GM21515 (cell line): Measurements from ENCODE around the gene PCSK4.
"Not testable (repeated sequence)": the region's sequence is repeated elsewhere in the genome, so short reads cannot be mapped to it uniquely, and the experiment has no call there.

Experiments
- ATAC-seq: cut with Tn5 transposase; IDR thresholded peaks from one replicate; pipeline ENCODE4 v1.9.1; 2021; ENCODE audit not compliant: unreplicated experiment

PCSK4 gene

DNA sequence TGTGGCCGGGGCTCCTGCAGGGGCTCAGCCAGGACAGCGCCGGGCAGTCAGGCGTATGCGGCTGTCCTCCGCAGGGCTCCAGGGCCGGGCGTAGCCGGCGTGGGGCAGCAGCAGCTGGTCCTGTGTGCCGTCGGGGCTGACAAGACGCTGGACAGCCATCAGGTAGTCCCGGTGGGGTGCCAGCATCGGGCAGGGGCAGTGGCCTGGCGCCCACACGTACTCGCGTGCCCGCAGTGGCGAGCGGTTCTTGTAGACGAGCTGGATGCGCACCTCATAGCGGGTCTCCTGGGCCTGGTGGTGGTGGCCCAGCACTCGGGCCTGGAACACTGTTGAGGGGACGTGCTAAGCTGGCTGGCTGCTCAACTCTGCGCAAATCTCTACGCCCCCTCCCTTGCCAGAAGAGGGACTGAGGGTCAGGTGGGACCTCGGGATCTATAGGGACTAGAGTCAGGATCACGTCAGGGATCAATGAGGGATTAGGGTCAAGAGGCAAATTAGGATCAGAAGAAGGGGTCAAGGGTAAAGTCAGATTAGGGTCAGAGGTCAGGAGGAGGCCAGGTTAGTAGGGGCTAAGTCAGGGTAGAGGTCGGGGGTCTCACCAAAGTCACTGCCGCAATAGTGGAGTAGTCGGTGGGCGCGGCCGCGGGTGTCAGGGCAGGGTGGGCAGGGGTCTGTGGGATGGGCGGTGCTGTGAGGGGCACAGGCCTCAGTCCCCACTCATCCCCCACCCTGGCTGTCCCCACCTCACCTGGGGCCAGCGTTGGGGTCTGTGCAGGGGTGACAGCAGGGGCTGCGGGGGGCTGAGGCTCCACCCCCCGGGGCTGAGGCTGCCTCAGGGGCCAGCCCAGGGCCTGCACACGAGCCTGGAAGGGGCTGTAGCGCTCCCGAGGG, 16.1 kb upstream of the PCSK4 start:
- no peak for ATAC-seq

DNA sequence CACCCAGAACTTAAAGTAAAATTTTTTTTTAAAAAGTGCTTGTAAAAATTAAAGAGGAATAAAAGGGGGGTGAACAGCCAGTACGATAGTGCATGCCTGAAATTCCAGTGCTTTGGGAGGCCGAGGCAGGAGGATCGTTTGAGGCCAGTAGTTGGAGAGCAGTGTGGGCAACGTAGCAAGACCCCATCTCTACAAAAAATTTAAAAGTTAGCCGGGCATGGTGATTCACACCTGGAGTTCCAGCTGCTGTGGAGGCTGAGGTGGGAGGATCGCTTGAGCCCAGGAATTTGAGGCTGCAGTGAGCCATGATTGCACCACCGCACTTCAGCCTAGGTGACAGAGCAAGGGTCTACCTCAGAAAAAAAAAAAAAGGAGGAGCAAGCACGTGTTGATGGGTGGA, 14.9 kb upstream of the PCSK4 start:
- ATAC-seq: no peak

DNA sequence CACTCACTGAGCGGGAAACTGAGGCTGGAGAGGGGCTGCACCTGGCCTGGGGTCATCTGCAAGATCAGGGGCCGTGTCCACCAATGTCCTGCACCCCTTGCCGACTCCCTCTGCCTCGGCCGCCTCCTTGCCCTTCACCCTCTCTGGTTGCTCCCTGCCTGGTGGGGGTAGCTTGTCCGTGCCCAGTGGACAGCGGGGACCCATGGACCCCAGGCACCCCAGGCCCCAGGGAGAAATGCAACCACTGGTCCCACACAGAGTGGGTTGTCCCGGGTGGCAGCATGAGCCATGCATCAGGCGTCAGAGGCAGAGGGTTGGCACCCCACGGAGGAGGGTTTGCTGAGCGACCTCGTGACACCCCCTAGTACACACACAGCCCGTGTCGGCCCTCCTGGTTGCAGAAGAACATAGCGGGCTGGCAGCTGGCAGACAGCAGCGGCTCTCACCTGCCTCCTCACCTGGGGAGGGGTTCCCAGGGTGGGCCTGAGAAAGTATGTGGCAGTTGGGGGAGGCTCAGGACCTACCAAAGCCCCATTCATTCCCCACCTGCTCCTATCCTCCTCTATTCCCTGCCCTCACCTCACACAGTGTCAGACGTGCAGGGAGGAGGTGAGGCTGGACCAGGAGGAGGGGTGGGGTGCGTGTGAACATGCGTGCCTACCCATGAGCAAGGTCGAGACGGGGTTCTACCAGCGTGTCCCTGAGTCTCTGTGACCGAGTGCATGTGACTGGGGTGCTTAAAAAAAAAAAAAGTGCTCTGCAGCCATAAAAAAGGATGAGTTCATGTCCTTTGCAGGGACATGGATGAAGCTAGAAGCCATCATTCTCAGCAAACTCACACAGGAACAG, 14.0 kb upstream of the PCSK4 start:
- no peak for ATAC-seq

DNA sequence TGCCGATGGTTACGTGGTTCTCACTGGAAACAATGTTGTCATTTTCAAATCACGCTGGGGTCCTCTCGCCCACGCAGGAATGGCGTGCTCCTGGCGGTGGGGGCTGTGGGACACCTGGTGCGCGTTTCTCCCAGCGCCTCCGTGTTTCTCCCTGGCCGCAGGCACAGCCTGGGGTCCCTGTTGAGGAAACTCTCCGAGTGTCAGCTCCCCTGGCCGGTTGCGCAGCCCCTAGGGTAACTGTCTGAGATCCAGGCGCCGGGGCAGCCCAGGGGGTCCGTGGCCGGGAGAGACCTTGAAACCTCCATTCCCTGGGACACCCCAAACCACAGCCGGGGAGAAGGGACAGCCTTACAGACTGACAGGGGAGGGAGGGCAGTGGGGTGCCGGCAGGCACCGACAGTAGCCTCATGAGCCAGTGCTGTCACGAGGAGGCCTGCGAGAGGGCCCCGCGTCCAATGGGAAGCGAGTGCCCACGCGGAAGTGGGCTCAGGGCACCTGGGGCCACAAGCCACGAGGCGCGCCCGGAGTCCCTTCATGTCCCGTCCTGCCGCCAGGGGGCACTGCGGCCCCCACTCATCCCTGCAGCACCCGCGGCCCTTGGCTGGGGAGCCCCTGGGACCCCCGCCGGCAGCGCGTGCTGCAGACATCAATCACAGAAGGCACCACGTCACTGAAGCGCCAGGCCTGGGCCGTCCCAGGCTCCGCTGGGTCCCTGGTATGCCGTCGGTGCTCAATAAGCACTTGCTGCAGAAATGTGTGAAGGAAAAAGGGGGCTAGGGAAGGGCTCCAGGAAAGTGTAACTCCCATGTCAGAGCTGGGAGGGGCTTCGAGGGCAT, 13.2 kb upstream of the PCSK4 start:
- no peak for ATAC-seq

DNA sequence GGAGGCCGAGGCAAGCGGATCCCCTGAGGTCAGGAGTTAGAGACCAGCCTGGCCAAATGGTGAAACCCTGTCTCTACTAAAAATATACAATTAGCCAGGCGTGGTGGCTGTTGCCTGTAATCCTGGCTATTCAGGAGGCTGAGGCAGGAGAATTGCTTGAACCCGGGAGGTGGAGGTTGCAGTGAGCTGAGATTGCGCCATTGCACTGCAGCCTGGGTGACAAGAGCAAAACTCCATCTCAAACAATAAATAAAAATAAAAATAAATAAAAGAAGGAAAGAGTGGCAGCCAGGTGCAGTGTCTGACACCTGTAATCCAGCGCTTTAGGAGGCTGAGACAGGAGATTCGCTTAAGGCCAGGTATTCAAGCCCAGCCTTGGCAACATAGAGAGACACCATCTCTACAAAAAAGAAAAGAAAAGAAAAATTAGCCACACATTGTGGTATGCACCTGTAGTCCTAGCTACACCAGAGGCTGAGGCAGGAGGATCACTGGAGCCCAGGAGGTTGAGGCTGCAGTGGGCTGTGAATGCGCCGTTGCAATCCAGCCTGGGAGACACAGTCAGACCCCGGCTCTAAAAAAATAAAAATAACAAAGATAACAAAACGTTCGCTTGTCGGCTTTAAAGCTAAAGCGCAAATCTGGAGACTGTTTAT, 12.4 kb upstream of the PCSK4 start:
- ATAC-seq: no peak

DNA sequence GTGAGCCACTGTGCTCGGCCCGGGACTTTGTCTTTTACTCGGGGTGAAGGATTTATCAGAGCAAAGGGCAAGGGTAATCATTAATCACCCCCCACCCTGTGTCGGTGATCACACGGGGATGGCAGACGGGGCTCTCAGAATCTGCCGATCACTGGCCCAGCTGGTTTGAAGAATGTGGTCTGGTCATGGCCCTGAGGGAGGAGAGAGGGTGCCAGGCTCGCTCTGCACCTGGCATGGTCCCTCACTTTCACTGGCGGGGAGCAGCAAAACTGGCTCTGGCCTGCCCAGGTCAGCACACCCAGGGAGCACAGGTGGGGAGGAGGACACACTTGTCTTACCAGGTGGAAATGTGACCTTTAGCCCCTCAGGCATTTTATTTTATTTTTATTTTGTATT, 11.0 kb upstream of the PCSK4 start:
- ATAC-seq: no peak

DNA sequence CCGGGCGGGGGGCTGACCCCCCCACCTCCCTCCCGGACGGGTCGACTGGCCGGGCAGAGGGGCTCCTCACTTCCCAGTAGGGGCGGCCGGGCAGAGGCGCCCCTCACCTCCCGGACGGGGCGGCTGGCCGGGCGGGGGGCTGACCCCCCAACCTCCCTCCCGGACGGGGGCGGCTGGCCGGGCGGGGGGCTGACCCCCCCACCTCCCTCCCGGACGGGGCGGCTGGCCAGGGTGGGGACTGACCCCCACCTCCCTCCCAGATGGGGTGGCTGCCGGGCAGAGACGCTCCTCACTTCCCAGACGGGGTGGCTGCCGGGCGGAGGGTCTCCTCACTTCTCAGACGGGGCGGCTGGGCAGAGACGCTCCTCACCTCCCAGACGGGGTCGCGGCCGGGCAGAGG, 9.1 kb upstream of the PCSK4 start:
- not testable (repeated sequence) for ATAC-seq

DNA sequence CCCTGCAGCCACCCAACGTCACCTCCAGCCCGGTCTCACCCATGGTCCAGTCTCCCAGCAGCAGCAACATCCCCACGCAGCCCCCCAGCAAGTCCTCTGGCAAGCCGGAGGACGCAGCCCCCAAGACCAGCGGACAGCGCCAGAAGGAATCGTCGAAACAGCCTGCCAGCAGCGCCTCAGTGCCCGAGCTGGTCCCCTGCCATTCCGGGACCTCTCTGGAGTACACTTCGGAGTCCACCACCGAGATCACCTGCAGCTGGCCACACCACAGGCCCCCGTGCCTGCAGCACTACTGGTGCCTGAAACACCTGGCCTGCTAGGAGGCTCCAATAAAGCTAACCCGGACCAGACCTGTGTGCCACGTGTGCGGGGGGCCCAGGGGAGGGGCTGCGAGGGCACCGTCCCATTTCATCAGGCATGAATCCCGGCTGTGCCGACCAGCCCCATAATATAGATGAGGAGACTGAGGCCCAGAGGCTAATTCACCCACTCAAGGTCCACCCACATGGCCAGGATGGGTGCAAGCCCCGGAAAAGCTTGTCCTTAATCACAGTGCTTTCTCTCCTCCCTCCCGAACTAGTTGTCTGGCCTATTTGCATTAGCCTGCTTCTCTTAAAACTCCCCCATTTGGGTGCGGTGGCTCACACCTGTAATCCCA, 7.6 kb upstream of the PCSK4 start:
- no peak for ATAC-seq

DNA sequence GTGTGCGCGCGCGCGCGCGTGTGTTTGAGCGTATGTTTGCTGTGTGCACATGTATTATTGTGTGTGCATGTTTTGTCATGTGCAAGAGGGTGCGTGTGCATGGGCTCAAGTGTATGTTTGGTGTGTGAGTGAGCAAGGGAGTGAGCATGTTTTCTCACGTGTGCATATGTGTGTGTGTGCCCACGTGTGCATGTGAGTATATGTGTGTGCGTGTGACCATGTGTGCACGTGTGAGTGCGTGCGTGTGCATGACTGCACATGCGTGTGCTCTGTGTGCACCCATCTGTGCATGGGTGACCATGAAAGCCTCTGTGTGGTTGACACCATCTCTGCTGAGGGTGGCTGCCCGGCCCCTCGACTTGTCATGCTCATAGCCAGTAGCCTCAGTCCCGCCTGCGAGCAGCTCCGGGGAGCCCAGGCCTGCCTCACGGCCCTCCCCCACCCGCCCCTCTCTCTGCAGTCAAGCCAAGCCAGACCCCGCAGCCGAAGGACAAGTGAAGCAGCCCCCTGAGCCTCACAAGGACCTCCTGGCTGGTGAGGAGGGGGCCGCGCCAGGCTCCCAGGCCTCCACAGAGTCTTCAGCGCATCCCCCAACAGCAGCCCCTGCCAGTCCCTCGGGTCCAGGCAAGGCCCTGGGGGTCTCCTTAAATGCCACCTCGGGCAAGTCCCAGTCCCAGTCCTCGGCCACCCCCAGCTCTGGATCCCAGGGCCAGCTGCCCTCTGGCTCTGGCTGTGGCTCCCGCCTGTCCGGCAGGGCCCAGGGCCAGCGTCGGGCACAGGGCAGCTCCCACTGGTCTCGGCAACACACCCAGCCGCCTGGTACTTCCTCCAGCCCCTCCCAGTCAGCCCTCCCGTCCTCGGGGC, 6.8 kb upstream of the PCSK4 start:
- ATAC-seq: no peak

DNA sequence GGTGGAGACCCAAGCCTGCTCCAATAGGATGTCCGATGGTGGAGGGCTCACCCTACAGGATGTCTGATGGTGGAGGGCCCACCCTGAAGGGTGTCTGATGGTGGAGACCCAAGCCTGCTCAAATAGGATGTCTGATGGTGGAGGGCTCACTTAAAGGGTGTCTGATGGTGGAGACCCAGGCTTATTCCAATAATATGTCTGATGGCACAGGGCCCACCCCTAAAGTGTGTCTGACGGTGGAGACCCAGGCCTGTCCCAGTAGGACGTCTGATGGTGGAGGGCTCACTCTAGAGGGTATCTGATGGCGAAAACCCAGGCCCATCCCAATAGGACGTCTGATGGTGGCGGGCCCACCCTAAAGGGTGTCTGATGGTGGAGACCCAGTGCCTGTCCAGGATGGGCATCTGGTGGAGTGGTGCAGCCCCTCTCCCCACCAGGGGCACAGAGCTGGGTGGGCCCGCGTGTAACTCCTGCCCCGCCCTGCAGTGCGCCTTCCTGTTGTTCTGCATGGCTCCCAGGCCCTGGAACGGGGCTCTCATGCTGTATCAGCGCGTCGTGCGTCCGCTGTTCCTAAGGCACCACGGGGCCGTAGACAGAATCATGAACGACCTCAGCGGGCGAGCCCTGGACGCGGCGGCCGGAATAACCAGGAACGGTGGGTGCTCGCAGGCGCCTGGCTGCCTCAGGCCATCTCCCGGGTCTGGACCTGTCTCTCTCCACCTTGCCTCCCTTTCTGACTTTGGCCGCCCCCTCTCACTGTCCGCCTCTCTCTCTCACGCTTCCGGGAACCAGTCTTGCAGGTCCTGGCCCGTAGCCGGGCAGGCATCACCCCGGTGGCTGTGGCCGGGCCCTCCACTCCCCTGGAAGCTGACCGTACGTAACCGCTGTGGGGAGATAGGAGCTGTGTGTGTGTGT, 5.9 kb upstream of the PCSK4 start:
- ATAC-seq: no peak

DNA sequence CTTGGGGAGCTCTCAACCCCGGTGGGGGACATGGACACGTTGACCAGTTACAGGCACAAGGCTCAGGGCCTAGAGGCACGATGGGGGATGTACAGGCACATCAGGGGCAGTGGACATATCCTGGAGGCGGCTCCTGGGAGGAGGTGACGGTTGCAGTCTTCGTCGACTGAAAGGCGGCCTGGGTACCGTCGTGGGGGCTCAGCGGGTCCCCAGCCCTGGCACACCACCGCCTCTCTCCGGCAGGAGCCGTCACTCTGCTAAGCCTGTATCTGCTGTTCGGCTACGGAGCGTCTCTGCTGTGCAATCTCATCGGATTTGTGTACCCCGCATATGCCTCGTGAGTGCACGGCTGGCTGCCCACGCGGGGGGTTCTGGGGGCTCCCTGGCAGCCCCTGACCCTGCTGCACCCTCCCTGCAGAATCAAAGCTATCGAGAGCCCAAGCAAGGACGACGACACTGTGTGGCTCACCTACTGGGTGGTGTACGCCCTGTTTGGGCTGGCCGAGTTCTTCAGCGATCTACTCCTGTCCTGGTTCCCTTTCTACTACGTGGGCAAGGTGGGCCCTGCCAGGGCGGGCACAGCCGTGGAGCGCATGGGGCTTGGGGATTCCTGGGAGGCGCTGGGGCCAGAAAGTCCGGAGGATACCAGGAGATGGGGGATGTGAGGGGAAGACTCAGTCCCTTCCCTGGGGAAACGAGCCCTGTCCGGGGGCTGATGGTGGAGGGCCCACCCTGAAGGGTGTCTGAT, 5.1 kb upstream of the PCSK4 start:
- no peak for ATAC-seq

DNA sequence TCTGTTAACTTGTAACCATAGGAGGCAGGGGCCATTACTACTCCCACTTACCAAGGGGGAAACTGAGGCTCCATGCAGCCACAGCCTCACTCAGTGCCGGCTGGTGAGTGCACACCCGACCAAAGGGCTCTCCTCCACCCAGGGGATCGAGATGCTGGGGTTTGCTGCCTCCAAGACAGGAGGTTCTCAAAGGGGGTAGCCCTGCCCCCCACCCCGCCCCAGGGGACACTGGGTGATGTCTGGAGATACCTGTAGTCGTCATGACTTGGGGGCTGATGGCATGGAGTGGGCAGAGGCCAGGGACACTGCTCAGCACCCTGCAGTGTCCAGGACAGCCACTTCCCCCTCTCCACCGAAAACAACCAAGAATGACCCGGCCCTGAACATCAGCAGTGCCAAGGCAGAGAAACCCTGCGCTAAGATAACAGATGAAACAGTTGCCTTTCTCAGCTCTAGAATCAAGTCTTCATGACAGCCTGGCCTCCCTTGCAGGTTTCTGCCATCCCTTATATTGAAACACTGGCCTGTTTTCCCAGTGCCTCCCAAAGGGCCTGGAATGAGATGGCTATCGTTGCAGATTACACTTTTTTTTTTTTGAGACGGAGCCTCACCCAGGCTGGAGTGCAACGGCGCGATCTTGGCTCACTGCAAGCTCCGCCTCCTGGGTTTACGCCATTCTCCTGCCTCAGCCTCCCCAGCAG, 4.1 kb upstream of the PCSK4 start:
- ATAC-seq: no peak

DNA sequence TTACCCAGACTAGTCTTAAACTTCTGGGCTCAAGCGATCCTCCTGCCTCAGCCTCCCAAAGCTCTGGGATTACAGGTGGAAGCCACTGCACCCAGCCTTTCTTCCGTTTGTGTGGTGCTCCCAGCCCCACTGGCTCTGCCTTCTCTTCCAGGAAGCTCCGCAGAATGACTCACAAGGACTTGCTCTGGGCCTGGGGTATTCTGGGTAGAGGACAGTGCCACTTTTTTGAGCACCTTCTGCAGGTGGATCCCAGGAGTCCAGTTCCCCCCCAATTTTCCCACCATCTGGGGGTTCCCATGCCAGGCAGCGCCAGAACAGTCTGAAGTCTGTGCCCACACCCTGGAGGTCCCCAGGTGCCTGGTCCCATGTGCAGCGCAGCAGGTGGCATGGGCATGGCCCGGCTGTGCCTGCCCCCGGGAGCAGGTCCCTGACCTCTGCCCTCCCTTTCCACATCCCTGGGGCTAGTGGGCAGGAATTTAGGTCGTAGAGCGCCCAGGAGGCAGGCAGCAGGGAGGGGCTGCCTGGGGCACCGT, 2.4 kb upstream of the PCSK4 start:
- ATAC-seq: no peak

DNA sequence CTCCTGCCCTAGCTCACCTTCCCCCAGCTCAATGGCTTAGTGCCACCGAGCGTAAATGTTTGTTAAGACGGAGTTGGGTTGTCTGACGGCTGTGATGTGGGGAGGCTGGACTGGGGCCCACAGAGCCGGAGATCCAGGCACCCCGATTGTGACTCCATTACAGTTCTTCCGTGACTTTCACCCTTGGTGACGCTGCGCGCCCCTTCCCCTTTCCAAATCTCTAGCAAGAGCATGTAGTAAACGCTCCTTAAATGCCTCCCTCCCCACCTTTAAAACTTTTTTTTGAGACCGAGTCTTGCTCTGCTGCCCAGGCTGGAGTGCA, 1.7 kb upstream of the PCSK4 start:
- ATAC-seq: no peak

DNA sequence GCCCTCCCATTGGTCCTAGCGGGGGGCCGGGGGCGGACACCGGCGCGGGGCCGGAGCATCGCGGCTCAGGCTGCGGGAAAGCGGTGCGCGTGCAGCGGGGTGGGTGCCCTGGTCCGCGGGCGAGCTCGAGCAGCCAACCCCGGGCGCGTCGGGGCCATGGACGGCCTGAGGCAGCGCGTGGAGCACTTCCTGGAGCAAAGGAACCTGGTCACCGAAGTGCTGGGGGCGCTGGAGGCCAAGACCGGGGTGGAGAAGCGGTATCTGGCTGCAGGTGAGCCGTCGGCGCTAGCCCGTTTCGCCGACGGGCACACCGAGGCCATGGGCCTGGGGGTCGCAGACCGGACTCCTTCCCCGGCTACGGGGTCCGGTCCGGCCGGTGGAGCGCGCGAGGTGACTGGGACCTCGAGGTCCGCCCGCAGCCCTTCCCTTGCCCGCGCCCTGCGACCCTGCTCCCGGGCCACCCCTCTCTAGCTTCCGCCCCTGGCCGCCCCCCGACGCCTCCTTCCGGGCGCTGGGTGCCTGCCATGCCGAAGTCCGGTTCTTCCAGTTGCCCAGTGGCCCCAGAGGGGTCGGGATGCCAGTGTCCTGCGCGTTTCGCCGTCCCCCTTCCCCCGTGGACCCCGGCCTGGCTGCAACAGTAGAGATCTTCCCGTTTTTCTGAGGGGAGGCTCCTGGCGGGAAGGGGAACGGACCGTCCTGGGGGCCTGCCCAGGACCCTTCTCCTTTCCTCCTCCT, 1.1 kb upstream of the PCSK4 start, which contains the start of gene REEP6:
REEP6 (plus strand) TSS at position 68 of the 735 bp plus-strand sequence; CDS start at position 157, 89 bp downstream.
- no peak for ATAC-seq
